NCI-H1694 (cell line): ENCODE data around the gene NDUFAF5.

Experiments
- DNase-seq: peaks from one replicate; lab custom pipeline; 2025; lab: John Stamatoyannopoulos, UW

NDUFAF5 gene

DNA sequence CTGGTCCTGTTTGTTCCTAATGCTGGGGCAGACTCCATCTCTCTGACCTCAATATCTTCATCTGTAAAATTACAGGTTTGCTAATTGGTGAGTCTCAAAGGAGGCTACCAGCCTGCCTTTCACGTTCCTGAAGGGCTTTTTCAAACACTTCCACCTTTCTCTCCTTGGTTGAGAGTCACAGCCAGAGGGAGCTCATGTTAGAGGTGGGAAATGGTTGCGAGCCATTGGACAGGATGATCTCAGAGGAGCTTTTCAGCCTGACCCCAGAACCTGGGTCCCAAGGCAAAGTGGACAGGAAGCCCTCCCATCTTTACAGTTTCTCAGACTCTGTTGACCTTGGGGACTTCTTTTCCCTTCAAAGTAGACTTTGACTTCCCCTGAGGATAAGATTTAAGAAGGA is 37.6 kb downstream of the NDUFAF5 start:
- no peak for DNase-seq

DNA sequence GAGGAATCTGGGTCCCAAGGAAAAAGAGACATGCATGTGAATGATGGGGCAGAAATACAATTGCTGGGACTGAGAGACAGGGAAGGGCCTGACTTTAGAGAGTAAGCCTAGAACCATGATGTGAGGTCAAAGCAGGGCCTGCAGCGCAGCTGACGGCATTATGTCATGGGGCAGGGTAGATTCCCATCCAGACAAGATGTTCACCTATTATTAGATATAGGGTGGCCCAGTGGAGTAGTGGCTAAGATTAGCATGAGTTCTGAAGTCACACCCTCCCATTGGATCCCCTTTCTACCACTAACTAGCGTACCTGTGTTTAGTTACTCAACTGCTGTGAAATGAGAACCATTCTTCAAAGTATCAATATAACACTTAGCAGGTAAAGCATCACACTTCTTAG is 39.6 kb downstream of the NDUFAF5 start:
- no peak for DNase-seq

DNA sequence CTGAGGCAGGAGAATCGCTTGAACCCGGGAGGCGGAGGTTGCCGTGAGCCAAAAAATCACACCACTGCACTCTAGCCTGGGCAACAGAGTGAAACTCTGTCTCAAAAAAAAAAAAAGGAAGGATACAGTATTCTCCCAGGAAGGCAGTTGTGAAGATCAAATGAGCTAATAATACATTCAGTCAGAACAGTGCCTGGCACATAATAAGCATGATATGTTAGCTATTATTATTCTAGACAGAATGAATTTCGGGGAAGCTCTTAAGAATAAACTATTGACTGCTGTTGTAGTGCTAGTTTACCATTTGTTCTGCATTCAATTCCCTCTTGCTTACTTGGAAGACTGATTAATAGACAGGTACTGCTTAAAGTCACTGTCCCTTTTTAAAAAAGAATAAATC is 40.6 kb downstream of the NDUFAF5 start:
- no peak for DNase-seq

DNA sequence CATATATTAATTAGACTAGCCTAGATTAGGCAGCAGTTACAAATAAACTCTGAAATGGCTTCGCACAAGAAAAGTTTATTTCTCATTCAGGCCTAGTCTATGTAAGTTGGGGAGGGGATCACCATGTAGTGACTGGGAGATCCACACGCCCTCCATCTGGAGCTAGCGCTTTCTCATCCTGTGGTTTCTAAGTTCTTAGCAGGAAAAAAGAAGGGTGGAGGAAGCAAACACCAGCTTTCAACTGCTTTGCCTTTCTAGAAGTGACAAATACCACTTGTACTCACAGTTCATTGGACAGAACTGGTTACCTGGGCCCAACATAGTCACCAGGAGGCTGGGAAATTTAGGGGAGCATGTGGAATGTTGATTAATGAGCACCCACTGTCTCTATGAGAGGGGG is 46.6 kb downstream of the NDUFAF5 start:
- no peak for DNase-seq

GRCh38 chr20:13838664-13839063 is 53.8 kb downstream of the NDUFAF5 start:
- no peak for DNase-seq

GRCh38 chr20:13839421-13840092 is 54.7 kb downstream of the NDUFAF5 start:
- no peak for DNase-seq

GRCh38 chr20:13840093-13840465 is 55.3 kb downstream of the NDUFAF5 start:
- DNase-seq, result no peak

DNA sequence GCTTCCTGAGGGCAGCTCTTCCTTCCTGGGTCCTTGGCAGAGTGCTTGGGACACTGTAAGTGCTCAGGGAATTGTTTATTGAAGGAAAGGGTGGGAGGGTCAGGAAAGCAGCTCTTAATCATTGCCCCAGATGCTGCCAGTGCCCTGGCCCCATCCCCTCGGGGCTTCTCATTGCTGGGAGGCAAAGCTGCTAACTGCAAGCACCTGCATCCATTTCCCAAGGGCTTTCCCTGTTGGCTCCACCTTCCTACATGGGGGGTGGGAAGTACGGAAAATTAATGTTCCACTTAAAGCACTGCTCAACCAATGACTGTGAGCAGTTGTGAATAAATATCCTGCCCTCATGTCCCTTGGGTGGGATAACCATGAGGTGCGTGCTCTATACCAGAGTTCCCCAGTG is 56.4 kb downstream of the NDUFAF5 start:
- no peak for DNase-seq

DNA sequence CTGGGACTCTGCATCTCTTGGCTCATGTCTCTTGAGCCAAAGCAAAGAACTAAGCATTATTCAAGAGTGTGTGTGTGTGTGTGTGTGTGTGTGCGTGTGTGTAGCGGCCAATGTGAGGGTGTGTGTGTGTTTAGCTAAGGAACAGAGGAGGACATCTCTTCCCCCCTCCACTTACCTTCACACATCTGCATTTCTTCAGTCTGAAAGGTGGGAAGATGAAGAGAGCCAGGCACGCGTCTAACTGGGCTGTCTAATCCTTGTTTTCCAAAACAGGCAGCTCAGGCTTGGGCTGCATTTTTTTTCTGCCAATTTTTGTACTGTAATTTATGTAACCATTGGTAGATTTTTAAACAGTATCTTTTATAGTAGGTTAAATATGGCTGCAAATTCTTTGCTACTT is 59.5 kb downstream of the NDUFAF5 start:
- DNase-seq, result no peak

GRCh38 chr20:13851279-13851678 is 66.5 kb downstream of the NDUFAF5 start:
- no peak for DNase-seq

DNA sequence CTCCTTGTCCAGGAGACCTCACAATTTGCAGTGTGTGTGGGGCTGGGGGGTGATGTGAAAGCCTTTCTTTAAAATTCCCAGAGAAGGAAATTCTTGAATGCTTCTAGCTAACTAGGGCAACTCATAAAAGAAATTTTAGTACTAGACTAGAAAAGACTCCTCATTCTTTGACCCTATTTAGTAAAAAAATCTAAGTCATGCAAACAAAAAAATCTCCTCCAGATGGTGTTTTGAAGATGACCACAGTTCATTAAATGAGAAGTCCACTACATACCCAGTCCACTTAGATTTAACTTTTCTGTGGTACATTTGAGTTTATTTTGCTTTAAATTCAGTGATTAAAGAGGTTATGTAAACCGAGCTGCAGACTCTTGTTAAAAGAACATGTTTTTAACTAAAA is 67.5 kb downstream of the NDUFAF5 start:
- no peak for DNase-seq

DNA sequence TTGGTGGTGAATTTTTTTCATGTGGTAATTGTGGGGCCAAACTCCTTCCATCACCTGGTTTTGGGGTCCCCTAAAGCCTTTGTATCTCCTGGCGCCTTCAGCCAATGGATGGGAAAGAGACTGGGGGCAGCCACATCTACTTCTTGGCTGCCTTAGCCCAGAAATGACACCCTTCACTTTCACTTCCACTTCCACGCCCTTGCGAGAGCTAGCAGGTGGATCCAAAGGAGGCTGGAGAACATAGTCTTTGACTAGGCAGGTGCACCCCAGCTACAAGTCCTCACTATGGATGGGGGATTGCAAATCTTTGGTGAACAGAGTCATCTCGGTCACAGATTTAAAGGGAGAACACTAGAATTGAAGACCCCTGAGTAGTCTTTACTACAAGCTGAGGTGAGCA is 70.8 kb downstream of the NDUFAF5 start:
- no peak for DNase-seq

GRCh38 chr20:13856354-13856753 is 71.5 kb downstream of the NDUFAF5 start:
- no peak for DNase-seq

GRCh38 chr20:13857304-13857703 is 72.5 kb downstream of the NDUFAF5 start:
- DNase-seq, result no peak

DNA sequence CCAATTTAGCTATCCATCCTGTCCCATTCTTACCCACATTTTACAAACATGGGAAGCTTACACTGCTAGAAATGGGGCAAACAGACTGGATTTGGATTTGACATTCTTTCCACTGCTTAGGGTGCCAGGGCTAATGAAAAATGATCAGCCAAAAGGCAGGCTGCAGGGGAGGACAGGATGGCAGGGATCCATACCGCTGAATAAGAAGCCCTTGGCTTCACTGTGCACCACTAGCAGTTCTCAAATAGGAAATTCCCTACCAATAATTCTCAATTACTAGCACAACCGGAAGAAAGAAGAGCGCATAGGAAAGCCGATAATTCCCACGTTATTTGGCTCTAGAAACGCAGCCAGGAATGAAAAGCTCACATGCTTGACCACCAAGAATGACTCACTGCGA is 73.1 kb downstream of the NDUFAF5 start:
- DNase-seq, result no peak

- no peak for DNase-seq
These were observed 73.6 kb downstream of the NDUFAF5 start for GRCh38 chr20:13858439-13858838.

DNA sequence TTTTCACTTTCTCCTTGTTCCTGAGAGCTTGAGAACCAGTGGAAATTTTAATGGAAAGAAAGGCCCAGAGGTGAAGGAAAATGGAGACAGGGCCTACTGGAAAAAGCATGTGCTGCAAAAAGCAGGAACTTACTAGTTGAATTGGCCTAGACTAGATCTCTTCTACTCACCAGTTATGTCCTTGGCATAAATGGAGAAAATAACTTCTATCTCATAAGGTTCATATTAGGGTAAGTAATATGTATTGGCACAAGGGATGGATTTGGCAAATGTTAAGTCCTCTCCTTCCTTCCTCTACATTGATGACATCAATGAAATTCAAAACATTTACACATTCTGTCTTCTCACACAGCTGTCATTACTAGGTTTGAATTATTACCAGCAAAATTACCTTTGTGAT is 74.0 kb downstream of the NDUFAF5 start:
- no peak for DNase-seq

DNA sequence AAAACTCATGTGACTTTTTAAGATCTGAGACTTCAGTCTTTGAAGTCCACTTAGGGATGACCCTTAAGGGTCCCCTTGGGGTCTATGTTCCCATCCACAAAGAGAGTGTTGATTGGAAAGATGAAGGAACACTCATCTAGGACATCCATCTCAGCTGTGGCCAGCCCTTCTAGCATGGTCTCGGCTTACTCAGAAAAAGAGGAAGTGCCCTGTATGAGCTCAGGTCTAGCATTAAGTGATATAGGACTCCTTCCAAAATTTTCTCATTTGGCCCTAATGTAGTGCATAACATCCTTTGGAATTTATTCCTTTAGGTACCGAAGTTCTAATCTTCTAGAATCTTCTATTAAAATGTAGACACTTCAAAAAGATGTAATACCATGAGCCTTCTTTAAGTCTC is 77.4 kb downstream of the NDUFAF5 start:
- no peak for DNase-seq

DNA sequence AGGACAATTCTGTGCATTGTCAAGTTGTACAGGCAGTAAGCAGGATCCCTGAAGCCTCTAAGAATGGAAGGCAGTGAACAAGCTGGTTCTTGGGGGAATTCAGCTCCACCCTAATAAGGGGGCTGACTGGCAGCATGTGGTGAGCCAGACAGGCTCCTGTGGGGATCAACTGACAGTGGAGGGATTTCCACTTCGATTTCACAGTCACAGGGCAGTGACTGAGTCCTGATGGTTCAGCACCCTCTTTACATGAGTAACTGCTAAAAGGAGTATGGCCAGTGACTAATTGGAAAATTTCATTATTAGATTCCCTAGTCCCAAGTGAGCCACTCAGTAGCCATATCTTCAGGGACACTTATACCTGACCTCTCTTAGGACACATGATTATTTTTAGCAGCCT is 78.4 kb downstream of the NDUFAF5 start:
- DNase-seq, result no peak

DNA sequence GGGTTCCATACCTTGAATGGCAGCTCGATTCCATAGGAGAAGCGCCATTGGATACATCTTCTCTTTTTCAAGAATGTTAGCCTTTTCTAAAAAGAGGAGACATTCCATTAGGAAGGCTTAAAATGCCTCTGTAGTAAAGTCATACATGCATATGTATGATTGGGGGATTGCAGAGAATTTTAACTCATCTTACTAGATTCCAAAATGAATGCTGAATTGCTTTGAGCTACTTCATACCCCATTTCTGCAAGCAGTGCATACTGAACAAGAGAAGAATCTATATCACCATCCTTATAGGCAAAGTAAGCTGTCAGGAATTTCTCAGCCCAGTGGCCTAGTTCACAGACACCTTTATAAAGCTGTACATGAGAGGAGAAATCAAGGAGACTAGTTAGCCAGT is 80.3 kb downstream of the NDUFAF5 start:
- no peak for DNase-seq

DNA sequence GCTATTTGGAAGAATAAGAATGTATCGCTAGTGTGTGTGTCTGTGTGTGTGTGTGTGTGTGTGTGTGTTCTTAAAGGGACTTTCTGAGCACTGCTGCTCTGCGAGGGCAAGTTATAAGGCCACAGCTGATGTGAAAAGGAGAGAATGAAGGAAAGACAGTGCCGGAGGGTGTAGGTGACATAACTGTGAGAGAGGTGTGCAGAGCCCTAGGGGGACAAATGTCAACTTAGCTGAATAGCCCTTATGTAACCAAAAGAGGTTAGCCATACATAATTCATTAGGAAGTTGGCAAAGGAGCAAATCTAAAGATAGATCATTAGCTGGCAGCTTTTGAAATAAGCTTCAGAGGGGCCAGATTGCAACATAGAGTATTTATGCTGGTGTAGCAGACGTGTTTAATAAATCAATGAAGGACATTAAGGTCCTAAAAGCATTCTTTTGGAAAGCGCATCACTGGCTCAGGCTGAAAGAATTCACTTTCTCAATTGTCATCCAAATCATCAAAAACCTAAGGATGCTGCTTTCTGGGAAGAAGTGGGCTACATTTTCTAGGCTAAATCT is 81.0 kb downstream of the NDUFAF5 start:
- DNase-seq, result peak; percentile 28

- DNase-seq, result no peak
These were observed 83.5 kb downstream of the NDUFAF5 start for GRCh38 chr20:13868331-13868730.

GRCh38 chr20:13870170-13870748 is 85.4 kb downstream of the NDUFAF5 start:
- DNase-seq, result no peak
